GM18505 (cell line): Measurements from ENCODE around the gene ZNF469.

Source experiments
- ATAC-seq: cut with Tn5 transposase; IDR thresholded peaks from one replicate; pipeline ENCODE4 v1.9.1; 2021; ENCODE audit not compliant: unreplicated experiment
- POLR2A ChIP-seq: IDR thresholded peaks from 4 replicates; pipeline ENCODE4 v1.6.1; 2011; ENCODE audit warnings: borderline replicate concordance; ENCODE audit not compliant: insufficient read depth, insufficient read length; ENCODE audit errors: extremely low read depth

ZNF469 gene

GRCh38 chr16:88392616-88393015 lies 9.9 kb downstream of the ZNF469 start:
- no peak for ATAC-seq
- no peak for TF ChIP-seq POLR2A

- ATAC-seq = no peak
- TF ChIP-seq POLR2A = no peak
Measured at GRCh38 chr16:88393034-88393433, 10.3 kb downstream of the ZNF469 start.

DNA sequence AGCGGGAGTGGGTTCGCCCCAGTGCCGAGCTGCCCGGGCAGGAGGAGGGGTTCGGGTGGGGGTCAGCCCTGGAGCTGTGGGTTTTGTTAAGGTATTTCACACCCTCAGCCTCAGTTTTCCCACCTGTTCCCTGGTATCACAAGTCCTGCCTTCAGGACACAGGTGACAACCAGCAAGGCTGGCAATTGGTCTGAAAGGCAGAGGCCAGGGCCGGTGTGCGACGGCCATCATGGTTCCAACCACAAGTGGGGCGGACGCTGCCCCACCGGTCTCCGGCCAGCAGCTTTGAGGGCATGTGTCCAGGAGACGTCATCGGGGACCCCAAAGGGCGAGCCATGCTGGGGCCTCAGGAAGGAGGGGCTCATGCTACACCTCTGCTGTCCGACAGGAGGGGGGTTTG lies 10.8 kb downstream of the ZNF469 start:
- ATAC-seq = no peak

DNA sequence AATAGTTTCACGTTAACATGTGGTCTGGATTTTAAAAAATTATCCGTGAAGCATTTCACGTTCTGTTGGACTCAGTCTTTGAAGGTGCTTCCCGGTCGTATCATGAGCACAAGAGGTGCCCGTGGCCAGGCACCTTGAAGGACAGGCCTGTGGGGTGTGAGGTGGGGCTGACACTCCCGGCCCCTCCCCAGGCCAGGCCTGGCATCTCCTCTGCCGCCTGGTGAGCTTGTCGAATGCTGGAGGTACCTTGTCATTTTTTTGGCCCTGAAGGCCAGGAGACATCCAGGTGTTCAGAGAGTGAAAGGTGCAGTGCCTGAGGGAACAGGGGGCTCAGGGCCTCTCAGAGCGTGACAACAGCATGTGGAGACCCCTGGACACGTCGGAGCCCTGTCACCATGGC lies 11.7 kb downstream of the ZNF469 start:
- ATAC-seq = no peak
- TF ChIP-seq POLR2A = no peak

More for the DNA sequence above, 10.8 kb downstream of the ZNF469 start:
- TF ChIP-seq POLR2A = no peak

DNA sequence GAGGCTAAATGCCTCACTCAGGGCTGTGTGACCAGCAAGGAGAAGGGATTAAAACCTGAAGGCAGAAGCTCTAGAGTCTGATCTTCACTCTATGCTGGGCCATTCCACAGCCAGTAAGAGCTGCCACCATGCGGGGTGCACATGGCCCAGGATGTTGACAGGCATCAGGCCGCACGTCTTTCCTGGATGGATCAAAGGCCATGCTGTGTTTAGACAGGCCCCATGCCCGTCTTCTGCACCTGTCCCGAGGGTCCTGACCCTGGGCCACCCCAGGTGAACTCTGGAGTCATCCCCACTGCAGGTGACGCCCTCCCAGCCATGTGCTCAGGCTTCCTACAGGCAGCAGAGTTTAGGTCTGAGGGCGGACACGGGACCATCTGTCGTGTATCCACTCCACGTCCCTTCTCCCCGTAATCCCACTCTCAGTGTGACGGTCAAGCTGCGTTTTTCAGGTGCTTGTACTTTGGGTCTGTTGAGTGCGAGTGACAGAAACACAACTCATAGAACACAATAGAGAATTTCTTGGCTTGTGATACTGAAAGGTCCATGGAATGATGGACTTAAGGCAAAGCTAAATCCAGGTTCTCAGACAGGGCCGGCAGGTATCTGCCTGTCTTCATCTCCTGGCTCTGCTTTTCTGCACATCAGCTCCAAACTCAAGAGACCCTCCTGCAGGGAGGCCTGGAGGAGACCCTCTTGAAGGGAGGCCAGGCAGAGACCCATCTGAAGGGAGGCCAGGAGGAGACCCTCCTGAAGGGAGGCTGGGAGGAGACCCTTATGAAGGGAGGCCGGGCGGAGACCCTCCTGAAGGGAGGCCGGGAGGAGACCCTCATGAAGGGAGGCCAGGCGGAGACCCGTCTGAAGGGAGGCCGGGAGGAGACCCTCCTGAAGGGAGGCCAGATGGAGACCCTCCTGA lies 13.2 kb downstream of the ZNF469 start:
- ATAC-seq = no peak
- no peak for TF ChIP-seq POLR2A

DNA sequence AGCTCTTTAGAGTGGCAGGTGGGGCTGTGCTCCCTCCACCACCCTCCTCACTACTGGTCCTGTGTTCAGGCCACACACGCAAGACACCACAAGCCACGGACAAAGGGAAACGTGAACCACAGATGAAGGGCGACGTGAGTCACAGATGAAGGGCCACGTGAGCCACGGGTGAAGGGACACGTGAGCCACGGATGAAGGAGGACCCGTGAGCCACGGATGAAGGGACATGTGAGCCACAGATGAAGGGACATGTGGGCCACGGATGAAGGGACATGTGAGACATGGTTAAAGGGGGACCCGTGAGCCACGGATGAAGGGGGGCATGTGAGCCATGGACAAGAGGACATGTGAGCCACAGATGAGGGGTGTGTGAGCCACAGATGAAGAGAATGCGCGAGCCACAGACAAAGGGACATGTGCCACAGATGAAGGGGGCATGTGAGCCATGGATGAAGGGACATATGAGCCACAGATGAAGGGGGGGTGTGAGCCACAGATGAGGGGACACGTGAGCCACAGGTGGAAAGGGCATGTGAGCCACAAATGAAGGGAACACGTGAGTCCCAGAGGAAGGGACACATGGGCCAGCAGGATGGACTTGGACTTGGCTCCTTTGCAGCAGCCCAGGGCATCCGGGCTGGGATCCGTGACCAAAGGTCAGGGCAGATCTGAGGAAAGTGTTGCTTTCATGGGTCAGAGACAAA lies 15.6 kb downstream of the ZNF469 start:
- TF ChIP-seq POLR2A = no peak
- ATAC-seq = no peak

GRCh38 chr16:88398874-88399178 lies 16.1 kb downstream of the ZNF469 start:
- TF ChIP-seq POLR2A = no peak
- ATAC-seq = no peak

GRCh38 chr16:88400186-88400585 lies 17.4 kb downstream of the ZNF469 start:
- TF ChIP-seq POLR2A = no peak
- no peak for ATAC-seq

- ATAC-seq = no peak
- no peak for TF ChIP-seq POLR2A
Measured at GRCh38 chr16:88401604-88402246, 19.0 kb downstream of the ZNF469 start.

GRCh38 chr16:88402551-88403240 lies 19.9 kb downstream of the ZNF469 start:
- no peak for TF ChIP-seq POLR2A
- no peak for ATAC-seq

- no peak for TF ChIP-seq POLR2A
- no peak for ATAC-seq
Measured at GRCh38 chr16:88403794-88404581, 21.2 kb downstream of the ZNF469 start.

GRCh38 chr16:88404769-88405168 lies 22.0 kb downstream of the ZNF469 start:
- TF ChIP-seq POLR2A = no peak
- ATAC-seq = no peak
